Fibroblast of villous mesenchyme (primary cell): ENCODE measurements around the gene IRF5. TPM values are rescaled to one million over a fixed set of nuclear protein-coding genes. Genes with fewer than 3 reads are reported as not detected.
A peak's percentile ranks its signal among the peaks of the same experiment; 100 is the strongest.
"Not testable (repeated sequence)": the region's sequence is repeated elsewhere in the genome, so short reads cannot be mapped to it uniquely, and the experiment has no call there.

Experiments used
- DNase-seq: peaks from one replicate; pipeline ENCODE4 v3.0.0-alpha.2; 2010; ENCODE audit warnings: low read depth
- H3K4me3 ChIP-seq: 2 replicates; pipeline ENCODE4 v1.5.1; 2011; ENCODE audit warnings: low read depth, mild to moderate bottlenecking, low read length
- CTCF ChIP-seq: IDR thresholded peaks from 2 replicates; pipeline ENCODE4 v1.5.1; 2012; ENCODE audit warnings: low read depth, mild to moderate bottlenecking, low read length; ENCODE audit not compliant: insufficient read depth
- total RNA-seq: library from RNA; depleted of rRNA; stranded (reverse); fragments of >200 nt; gene quantifications from 2 replicates; pipeline ENCODE4 v1.2.3, GENCODE V29; 2012

The IRF5 gene
- total RNA-seq, 1 donor: under 0.01 TPM

- no peak for TF ChIP-seq CTCF
- no peak for DNase-seq
- peak overlapping the region; percentile 56 for H3K4me3 ChIP-seq
Observed at GRCh38 chr7:128908750-128909624, 28.7 kb upstream of the IRF5 start.

- peak overlapping the region; percentile 56 for H3K4me3 ChIP-seq
- TF ChIP-seq CTCF: no peak
- DNase-seq: peak; percentile 50
Observed at GRCh38 chr7:128909625-128910568, 27.8 kb upstream of the IRF5 start.

- TF ChIP-seq CTCF: no peak
- H3K4me3 ChIP-seq: peak within 1 kb of the TSS; percentile 56
- no peak for DNase-seq
Observed at GRCh38 chr7:128910569-128910945, 27.2 kb upstream of the IRF5 start, which contains the start of gene KCP. Gene KCP, minus strand, starts transcription at chr7:128910709. Its CDS starts 33 bp downstream, at chr7:128910676.

- no peak for DNase-seq
- TF ChIP-seq CTCF: no peak
- no peak overlapping the region for H3K4me3 ChIP-seq
Observed at GRCh38 chr7:128911423-128912031, 26.2 kb upstream of the IRF5 start.

- no peak for TF ChIP-seq CTCF
- DNase-seq: no peak
- no peak overlapping the region for H3K4me3 ChIP-seq
Observed at GRCh38 chr7:128912281-128912680, 25.4 kb upstream of the IRF5 start.

- DNase-seq, H3K4me3 ChIP-seq: not testable (repeated sequence)
Observed at GRCh38 chr7:128912709-128913495, 24.8 kb upstream of the IRF5 start.
